Astrocyte (in vitro differentiated cells and primary cell): Measurements from ENCODE around the gene RILPL1. TPM values are rescaled to one million over a fixed set of nuclear protein-coding genes. Genes with fewer than 3 reads are reported as not detected.
A peak's percentile ranks its signal among the peaks of the same experiment; 100 is the strongest.

Source experiments
- DNase-seq: peaks from one replicate; pipeline ENCODE4 v3.0.0-alpha.2; 2010; ENCODE audit warnings: low read depth
- FAIRE-seq: peaks from 2 replicates; lab custom pipeline; 2011; peaks lifted over from hg19 to GRCh38; lab: Jason Lieb, UNC
- H2AFZ ChIP-seq: 2 replicates; pipeline ENCODE4 v1.6.0; 2012; ENCODE audit warnings: low read depth, low read length, inconsistent platforms
- H3K27ac ChIP-seq: 2 replicates; pipeline ENCODE4 v1.5.1; 2011; ENCODE audit warnings: low read depth, low read length, inconsistent platforms
- H3K27me3 ChIP-seq: 2 replicates; pipeline ENCODE4 v1.6.0; 2011; ENCODE audit warnings: low read length, inconsistent platforms; ENCODE audit not compliant: insufficient read depth
- H3K36me3 ChIP-seq: 2 replicates; pipeline ENCODE4 v1.5.1; 2011; ENCODE audit warnings: low read length, inconsistent platforms; ENCODE audit not compliant: insufficient read depth
- H3K4me1 ChIP-seq: 2 replicates; pipeline ENCODE4 v1.5.1; 2011; ENCODE audit warnings: low read length, inconsistent platforms; ENCODE audit not compliant: insufficient read depth
- H3K4me2 ChIP-seq: 2 replicates; pipeline ENCODE4 v1.6.0; 2012; ENCODE audit warnings: low read length, inconsistent platforms
- H3K4me3 ChIP-seq: 2 replicates; pipeline ENCODE4 v1.5.1; 2011; ENCODE audit warnings: low read depth, mild to moderate bottlenecking, low read length, inconsistent platforms; ENCODE audit not compliant: insufficient read depth
- H3K79me2 ChIP-seq: 2 replicates; pipeline ENCODE4 v1.6.0; 2012; ENCODE audit warnings: mild to moderate bottlenecking, low read length, inconsistent platforms; ENCODE audit not compliant: insufficient read depth
- H3K9ac ChIP-seq: 2 replicates; pipeline ENCODE4 v1.6.0; 2012; ENCODE audit warnings: mild to moderate bottlenecking, low read length, inconsistent platforms
- H3K9me3 ChIP-seq: 2 replicates; pipeline ENCODE4 v1.5.1; 2012; ENCODE audit warnings: low read depth, mild to moderate bottlenecking, low read length, inconsistent platforms; ENCODE audit not compliant: insufficient read depth
- H4K20me1 ChIP-seq: 2 replicates; pipeline ENCODE4 v1.6.0; 2012; ENCODE audit warnings: low read length, inconsistent platforms; ENCODE audit not compliant: insufficient read depth
- H3K27ac Mint-ChIP-seq: one replicate; pipeline ENCODE4 v1.8.0; 2021; ENCODE audit warnings: mild to moderate bottlenecking, mixed read lengths; ENCODE audit not compliant: unreplicated experiment
- H3K27me3 Mint-ChIP-seq: one replicate; pipeline ENCODE4 v1.8.0; 2021; ENCODE audit warnings: low read depth, mixed read lengths; ENCODE audit not compliant: unreplicated experiment
- H3K36me3 Mint-ChIP-seq: one replicate; pipeline ENCODE4 v1.8.0; 2021; ENCODE audit warnings: low read depth, mixed read lengths; ENCODE audit not compliant: unreplicated experiment
- H3K4me1 Mint-ChIP-seq: one replicate; pipeline ENCODE4 v1.8.0; 2021; ENCODE audit warnings: low read depth, mixed read lengths; ENCODE audit not compliant: unreplicated experiment
- H3K4me3 Mint-ChIP-seq: one replicate; pipeline ENCODE4 v1.8.0; 2021; ENCODE audit warnings: mild to moderate bottlenecking, moderate library complexity, mixed read lengths; ENCODE audit not compliant: unreplicated experiment
- H3K9me3 Mint-ChIP-seq: one replicate; pipeline ENCODE4 v1.8.0; 2021; ENCODE audit warnings: mild to moderate bottlenecking, mixed read lengths; ENCODE audit not compliant: unreplicated experiment
- CTCF ChIP-seq: IDR thresholded peaks from 2 replicates; pipeline ENCODE4 v1.5.1; 2011; ENCODE audit warnings: low read depth, mild to moderate bottlenecking, inconsistent platforms, low read length, moderate library complexity; ENCODE audit not compliant: insufficient read depth
- EZH2 ChIP-seq: IDR thresholded peaks from 2 replicates; pipeline ENCODE4 v1.6.1; 2012; ENCODE audit warnings: mild to moderate bottlenecking, low read length, inconsistent platforms; ENCODE audit not compliant: insufficient read depth
- total RNA-seq: library from RNA; stranded (reverse); gene quantifications from 2 replicates; pipeline ENCODE4 v1.2.1, GENCODE V29; 2021

RILPL1 gene
- total RNA-seq, 1 donor from 2014 or later, result 23.0 TPM

GRCh38 chr12:123513805-123514204 is 19.7 kb downstream of the RILPL1 start:
- no peak overlapping the region for H3K9ac ChIP-seq
- Mint-ChIP-seq H3K27ac (no peak overlapping the region), H3K27me3 (no peaks in the 10 kb centered on the region), H3K36me3 (peaks cover 21% of the 10 kb centered on the region), H3K4me3 (no peak overlapping the region), H3K4me1 (peaks cover 6% of the 10 kb centered on the region), H3K9me3 (no peaks in the 10 kb centered on the region)
- H3K4me2 ChIP-seq, result no peak overlapping the region
- H3K27ac ChIP-seq, result no peak overlapping the region
- no peaks in the 10 kb centered on the region for H3K27me3 ChIP-seq
- FAIRE-seq, result no peak
- H3K9me3 ChIP-seq, result peaks cover 5% of the 10 kb centered on the region
- TF ChIP-seq CTCF (no peak), EZH2 (no peak)
- H3K79me2 ChIP-seq, result no peaks in the 10 kb centered on the region
- peaks cover 34% of the 10 kb centered on the region for H3K36me3 ChIP-seq
- H3K4me3 ChIP-seq, result no peak overlapping the region
- H4K20me1 ChIP-seq, result peaks cover 9% of the 10 kb centered on the region
- DNase-seq, result no peak
- H2AFZ ChIP-seq, result no peak overlapping the region
- peaks cover 3% of the 10 kb centered on the region for H3K4me1 ChIP-seq

GRCh38 chr12:123512838-123513665 is 20.5 kb downstream of the RILPL1 start:
- H3K36me3 ChIP-seq, result peaks cover 34% of the 10 kb centered on the region
- peaks cover 5% of the 10 kb centered on the region for H3K9me3 ChIP-seq
- H3K79me2 ChIP-seq, result no peaks in the 10 kb centered on the region
- no peak overlapping the region for H2AFZ ChIP-seq
- DNase-seq (no peak), FAIRE-seq (no peak)
- Mint-ChIP-seq H3K27ac (no peak overlapping the region), H3K4me1 (peaks cover 4% of the 10 kb centered on the region), H3K27me3 (no peaks in the 10 kb centered on the region), H3K9me3 (no peaks in the 10 kb centered on the region), H3K36me3 (peaks cover 21% of the 10 kb centered on the region), H3K4me3 (no peak overlapping the region)
- H3K27me3 ChIP-seq, result no peaks in the 10 kb centered on the region
- no peak overlapping the region for H3K27ac ChIP-seq
- H3K4me1 ChIP-seq, result no peaks in the 10 kb centered on the region
- no peak overlapping the region for H3K4me3 ChIP-seq
- H4K20me1 ChIP-seq, result peaks cover 9% of the 10 kb centered on the region
- no peak for TF ChIP-seq CTCF
- TF ChIP-seq EZH2, result no peak
- no peak overlapping the region for H3K4me2 ChIP-seq
- peak overlapping the region; percentile 3 for H3K9ac ChIP-seq

- Histone ChIP-seq H3K36me3 (peaks cover 15% of the 10 kb centered on the region), H3K4me1 (no peaks in the 10 kb centered on the region), H2AFZ (no peak overlapping the region), H3K79me2 (no peaks in the 10 kb centered on the region), H3K9ac (no peak overlapping the region), H4K20me1 (peaks cover 4% of the 10 kb centered on the region), H3K4me3 (no peak overlapping the region), H3K4me2 (no peak overlapping the region), H3K27me3 (no peaks in the 10 kb centered on the region), H3K27ac (no peak overlapping the region), H3K9me3 (peaks cover 5% of the 10 kb centered on the region)
- no peak overlapping the region for H3K27ac Mint-ChIP-seq
- FAIRE-seq, result no peak
- no peak for TF ChIP-seq CTCF
- TF ChIP-seq EZH2, result no peak
- no peak for DNase-seq
- H3K27me3 Mint-ChIP-seq, result no peaks in the 10 kb centered on the region
- H3K9me3 Mint-ChIP-seq, result no peaks in the 10 kb centered on the region
- H3K4me3 Mint-ChIP-seq, result no peak overlapping the region
- no peaks in the 10 kb centered on the region for H3K4me1 Mint-ChIP-seq
- peaks cover 15% of the 10 kb centered on the region for H3K36me3 Mint-ChIP-seq
Observed at GRCh38 chr12:123506843-123507236, 26.7 kb downstream of the RILPL1 start.
